ENCODE results near the gene MMP3.

MMP3 gene

GRCh38 chr11:102810950-102811660 is 32.3 kb downstream of the MMP3 start (continued):
- TF ChIP-seq ZNF280C (tag by site-specific recombination; IDR thresholded peaks at IDR 0.05) = no peak
- TF ChIP-seq YY2 (tag by site-specific recombination; IDR thresholded peaks at IDR 0.05) = no peak
- TF ChIP-seq ZNF571 (tag by site-specific recombination; IDR thresholded peaks at IDR 0.05) = no peak
- TF ChIP-seq ZFP69B (tag by site-specific recombination; IDR thresholded peaks at IDR 0.05) = no peak
- TF ChIP-seq ZNF660 (tag by site-specific recombination; IDR thresholded peaks at IDR 0.05) = no peak

- CTCF ChIA-PET = interaction anchor here (0.7 to 1.5 kb wide), 5 partner anchors 58 to 131 kb away, joined by 3 to 9 read pairs (median 4); no protein-coding TSS in a partner anchor
- POLR2A ChIA-PET = no interaction called here
- TF ChIP-seq ZNF433 (tag by site-specific recombination; IDR thresholded peaks at IDR 0.05; ENCODE audit: low read depth) (no peak), ZNF510 (tag by site-specific recombination; IDR thresholded peaks at IDR 0.05; ENCODE audit: insufficient replicate concordance) (no peak), ZNF776 (tag by site-specific recombination; IDR thresholded peaks at IDR 0.05; ENCODE audit: borderline replicate concordance) (no peak), REST (tag by site-specific recombination; IDR thresholded peaks at IDR 0.05) (no peak), ZIC2 (tag by site-specific recombination; IDR thresholded peaks at IDR 0.05) (no peak), ZNF843 (tag by site-specific recombination; IDR thresholded peaks at IDR 0.05) (no peak), ZNF211 (tag by site-specific recombination; IDR thresholded peaks at IDR 0.05; ENCODE audit: low read depth) (no peak), ZNF23 (tag by site-specific recombination; IDR thresholded peaks at IDR 0.05; ENCODE audit: borderline replicate concordance) (no peak), ZNF114 (tag by site-specific recombination; IDR thresholded peaks at IDR 0.05) (no peak), ZNF704 (tag by site-specific recombination; IDR thresholded peaks at IDR 0.05) (no peak), ZNF670 (tag by site-specific recombination; IDR thresholded peaks at IDR 0.05; ENCODE audit: low read depth) (no peak), ZNF112 (tag by site-specific recombination; IDR thresholded peaks at IDR 0.05) (no peak)
Observed at GRCh38 chr11:102809971-102810370, 33.4 kb downstream of the MMP3 start.

More at GRCh38 chr11:102809971-102810370, 33.4 kb downstream of the MMP3 start:
- Histone ChIP-seq H3K9me3 (ENCODE audit: control insufficient read depth, insufficient read depth, low read depth, low read length) (no peaks in the 10 kb centered on the region), H3K4me1 (ENCODE audit: control insufficient read depth, insufficient read depth, low read length) (no peaks in the 10 kb centered on the region), H3K27ac (ENCODE audit: extremely low read depth, low read depth, low read length) (no peak overlapping the region), H3K36me3 (ENCODE audit: control insufficient read depth in 2 of 2, insufficient read depth in 1 of 2, low read length in 2 of 2) (no peaks in the 10 kb centered on the region), H3K4me3 (ENCODE audit: low read depth, low read length) (no peak overlapping the region)
